Measurements from ENCODE around the gene CDH23. TPM values are rescaled to one million over a fixed set of nuclear protein-coding genes. Genes with fewer than 3 reads are reported as not detected.

Gene CDH23
- total and polyA plus RNA-seq, 2 of the 8 experiments (the other 6 are each of a cell fraction or from before 2014, with no cell fraction given), result 1.9 to 4.9 TPM

- H3K27me3 ChIP-seq (replicated peaks in 1 of 4; ENCODE audit: control insufficient read depth in 3 of 4, extremely low read depth in 1 of 4, insufficient read depth in 3 of 4, low read length in 3 of 4), result no peaks in the 10 kb centered on the region; a peak in 1 of 7 replicates
- no peak overlapping the region for H2AFZ ChIP-seq (ENCODE audit: low read length)
- H3K9ac ChIP-seq (replicated peaks in 1 of 4; ENCODE audit: extremely low read depth in 1 of 4, low read depth in 3 of 4, low read length in 3 of 4), result no peak overlapping the region; a peak in 1 of 7 replicates
- H3K4me2 ChIP-seq (ENCODE audit: insufficient read depth in 1 of 2, low read depth in 2 of 2, low read length in 2 of 2), result no peak overlapping the region
- H3K4me3 ChIP-seq (ENCODE audit: extremely low read depth in 1 of 4, insufficient read depth in 2 of 4, low read depth in 3 of 4, low read length in 4 of 4), result no peak overlapping the region
- H3K23ac ChIP-seq (ENCODE audit: insufficient read length), result no peak overlapping the region
- H3K9me3 ChIP-seq (ENCODE audit: insufficient read depth in 2 of 2, low read depth in 1 of 2, low read length in 1 of 2), result no peaks in the 10 kb centered on the region
- no peak overlapping the region for H2BK12ac ChIP-seq (ENCODE audit: low read depth, low read length)
- H2BK20ac ChIP-seq (ENCODE audit: low read length), result no peak overlapping the region
- H4K20me1 ChIP-seq (replicated peaks in 1 of 2; ENCODE audit: control insufficient read depth in 1 of 2, insufficient read depth in 2 of 2, low read length in 2 of 2), result no peaks in the 10 kb centered on the region
- H3K79me2 ChIP-seq (ENCODE audit: control insufficient read depth in 1 of 2, insufficient read depth in 2 of 2, low read length in 2 of 2), result no peaks in the 10 kb centered on the region
- H3K18ac ChIP-seq (ENCODE audit: extremely low read depth, low read length), result no peak overlapping the region
- H4K91ac ChIP-seq (replicated peaks; ENCODE audit: insufficient read length, low read length), result no peak overlapping the region
- ChIA-PET CTCF (ENCODE audit: partially characterized antibody) (interaction anchor here (0.7 to 28.0 kb wide), 7 partner anchors 11 to 196 kb away, joined by 3 to 401 read pairs (median 4); partner anchors contain the start of gene SLC29A3), POLR2A (ENCODE audit: partially characterized antibody) (interaction anchor here (1.3 kb wide), 1 partner anchor 9 kb away, joined by 4 read pairs; no protein-coding TSS in a partner anchor)
- FAIRE-seq (no peak), DNase-seq (ENCODE audit: low read depth in 1 of 2, low spot score in 2 of 2) (no peak)
- no peak overlapping the region for H2BK120ac ChIP-seq (replicated peaks; ENCODE audit: low read depth, low read length)
- H4K8ac ChIP-seq (ENCODE audit: extremely low read depth, insufficient read depth, low read length), result peak overlapping the region; percentile 8; the same call in 1 of the 2 replicates
- H3K4me1 ChIP-seq (replicated peaks in 1 of 4; ENCODE audit: control insufficient read depth in 3 of 4, insufficient read depth in 4 of 4, low read length in 3 of 4), result peaks cover 0 to 2% (median 0%) of the 10 kb centered on the region in 4 experiments; a peak in 3 of 7 replicates
- H3K27ac ChIP-seq (ENCODE audit: low read depth, low read length), result no peak overlapping the region
- no peak overlapping the region for H2BK5ac ChIP-seq (ENCODE audit: low read depth, low read length)
- H3K23me2 ChIP-seq (ENCODE audit: low read depth, low read length), result no peaks in the 10 kb centered on the region
- 89% methylated on average over 9 of the region's 10 CpGs; no CpG with 5 or more reads in 1 of the 2 experiments for WGBS, 2 experiments (ENCODE audit: extremely low coverage in 1 of 2, insufficient coverage in 1 of 2, insufficient read length in 1 of 2, insufficient replicate concordance in 2 of 2, low coverage in 1 of 2, low lambda C conversion rate in 2 of 2, missing lambda C conversion rate in 1 of 2)
- H3K4ac ChIP-seq (replicated peaks; ENCODE audit: insufficient read length, low read depth, low read length), result no peak overlapping the region
- no peak overlapping the region for H2AK5ac ChIP-seq (ENCODE audit: low read depth, low read length)
- no peaks in the 10 kb centered on the region for H3K36me3 ChIP-seq (ENCODE audit: control insufficient read depth in 2 of 4, insufficient read depth in 4 of 4, low read length in 3 of 4)
- no peak overlapping the region for H3K14ac ChIP-seq (ENCODE audit: insufficient read length)
- no peak overlapping the region for H3K56ac ChIP-seq (replicated peaks; ENCODE audit: insufficient read length, low read depth, low read length)
- H3K79me1 ChIP-seq (ENCODE audit: low read depth, low read length), result no peaks in the 10 kb centered on the region
- H2BK15ac ChIP-seq (ENCODE audit: low read length), result no peak overlapping the region
- H4K5ac ChIP-seq (ENCODE audit: insufficient read length, low read depth, low read length), result no peak overlapping the region
- TF ChIP-seq BCL11A (IDR thresholded peaks at IDR 0.05; ENCODE audit: low read depth in 2 of 2, low read length in 2 of 2) (no peak), HDAC2 (IDR thresholded peaks at IDR 0.05; ENCODE audit: borderline replicate concordance in 1 of 2, low read depth in 2 of 2, low read length in 2 of 2) (no peak), CTBP2 (IDR thresholded peaks at IDR 0.05; ENCODE audit: borderline replicate concordance, insufficient read depth, insufficient read length, low read length) (no peak), PHF8 (conservative IDR thresholded peaks at IDR 0.05; ENCODE audit: low read depth, low read length) (no peak), FOSL1 (IDR thresholded peaks at IDR 0.05; ENCODE audit: insufficient read depth, low read depth, low read length) (no peak), MAFK (IDR thresholded peaks at IDR 0.05; ENCODE audit: low read depth, low read length) (no peak), RAD21 (IDR thresholded peaks at IDR 0.05 in 1 of 2, conservative IDR thresholded peaks at IDR 0.05 in 1 of 2; ENCODE audit: low read depth in 2 of 2, low read length in 2 of 2) (no peak), POLR2A (IDR thresholded peaks at IDR 0.05; ENCODE audit: control extremely low read depth in 1 of 2, low read depth in 2 of 2, low read length in 2 of 2) (no peak), CHD2 (IDR thresholded peaks at IDR 0.05; ENCODE audit: low read length) (no peak), ATF3 (IDR thresholded peaks at IDR 0.05; ENCODE audit: insufficient read depth, low read depth, low read length) (no peak)
Observed at GRCh38 chr10:71372882-71373495, 23.7 kb upstream of the CDH23 start.
